OCI-LY1 (cell line): ENCODE data around the gene EEF1AKMT1.

ENCODE experiments used
- H2AFZ ChIP-seq: fragments of 200-600 bp; sonication (generic), shearing (Covaris generic); 2 replicates; pipeline ENCODE4 v1.6.0; 2014; ENCODE audit warnings: antibody characterized with exemption, mild to moderate bottlenecking, low read length
- H3F3A ChIP-seq: fragments of 200-600 bp; sonication (generic), shearing (Covaris generic); 2 replicates; pipeline ENCODE4 v1.6.0; 2014; ENCODE audit warnings: mild to moderate bottlenecking, antibody characterized with exemption, low read length, moderate library complexity; ENCODE audit not compliant: insufficient read depth
- H3K27ac ChIP-seq: fragments of 200-600 bp; sonication (generic); 2 replicates; pipeline ENCODE4 v1.5.1; 2014; ENCODE audit warnings: low read length, mixed run types, mild to moderate bottlenecking, low read depth; ENCODE audit not compliant: poor library complexity, severe bottlenecking
- H3K27me3 ChIP-seq: fragments of 200-600 bp; sonication (generic); 2 replicates; pipeline ENCODE4 v1.6.0; 2014; ENCODE audit warnings: antibody characterized with exemption, mild to moderate bottlenecking, low read length, moderate library complexity; ENCODE audit not compliant: insufficient read depth
- H3K36me3 ChIP-seq: fragments of 200-600 bp; sonication (generic); 2 replicates; pipeline ENCODE4 v1.6.1; 2014; ENCODE audit warnings: mild to moderate bottlenecking, antibody characterized with exemption, low read length, moderate library complexity, mixed read lengths; ENCODE audit not compliant: insufficient read depth
- H3K4me1 ChIP-seq: fragments of 200-600 bp; sonication (generic); 2 replicates; pipeline ENCODE4 v1.5.1; 2014; ENCODE audit warnings: mild to moderate bottlenecking, low read length, moderate library complexity; ENCODE audit not compliant: insufficient read depth, severe bottlenecking
- H3K4me2 ChIP-seq: fragments of 200-600 bp; sonication (generic), shearing (Covaris generic); 2 replicates; pipeline ENCODE4 v1.6.1; 2014; ENCODE audit warnings: low read length
- H3K4me3 ChIP-seq: fragments of 200-600 bp; sonication (generic); 2 replicates; pipeline ENCODE4 v1.5.1; 2014; ENCODE audit warnings: low read length, low read depth, mild to moderate bottlenecking, mixed read lengths; ENCODE audit not compliant: poor library complexity, severe bottlenecking
- H3K79me2 ChIP-seq: fragments of 200-600 bp; shearing (Covaris generic); 2 replicates; pipeline ENCODE4 v1.6.1; 2016; ENCODE audit warnings: mixed run types, low read length, mixed read lengths; ENCODE audit not compliant: insufficient read depth
- H3K9ac ChIP-seq: fragments of 200-600 bp; sonication (generic), shearing (Covaris generic); 2 replicates; pipeline ENCODE4 v1.6.1; 2014; ENCODE audit warnings: mild to moderate bottlenecking, low read length, mixed read lengths
- H3K9me2 ChIP-seq: fragments of 200-600 bp; sonication (generic), shearing (Covaris generic); 2 replicates; pipeline ENCODE4 v1.6.1; 2014; ENCODE audit warnings: low read depth, mild to moderate bottlenecking, low read length, mixed read lengths
- H3K9me3 ChIP-seq: fragments of 200-600 bp; shearing (Covaris generic); 2 replicates; pipeline ENCODE4 v1.6.1; 2014; ENCODE audit warnings: low read length, mixed read lengths
- H4K20me1 ChIP-seq: fragments of 200-600 bp; sonication (generic), shearing (Covaris generic); 2 replicates; pipeline ENCODE4 v1.6.0; 2016; ENCODE audit warnings: mild to moderate bottlenecking, low read length; ENCODE audit not compliant: insufficient read depth
- EZH2 ChIP-seq: fragments of 200-600 bp; sonication (generic), shearing (Covaris generic); IDR thresholded peaks from 2 replicates; pipeline ENCODE4 v1.8.0; 2017; ENCODE audit warnings: borderline replicate concordance, mixed run types, mild to moderate bottlenecking, antibody characterized with exemption, low read length, moderate library complexity, mixed read lengths
- TF ChIP-seq, protein P1 (sequence below): fragments of 200-600 bp; sonication (generic), shearing (Covaris generic); IDR thresholded peaks from 2 replicates; pipeline ENCODE4 v1.5.1; 2017; ENCODE audit warnings: mild to moderate bottlenecking, antibody characterized with exemption, low read length, moderate library complexity, mixed read lengths

The EEF1AKMT1 gene

GRCh38 chr13:20686863-20687579 is 86.7 kb downstream of the EEF1AKMT1 start:
- H3K36me3 ChIP-seq = no peaks in the 10 kb centered on the region
- H3K27ac ChIP-seq = no peak overlapping the region
- H3K4me2 ChIP-seq = no peak overlapping the region
- no peaks in the 10 kb centered on the region for H3F3A ChIP-seq
- H3K79me2 ChIP-seq = no peaks in the 10 kb centered on the region
- H3K27me3 ChIP-seq = no peaks in the 10 kb centered on the region
- no peaks in the 10 kb centered on the region for H3K9me3 ChIP-seq
- no peak overlapping the region for H3K9ac ChIP-seq
- H2AFZ ChIP-seq = no peak overlapping the region
- H4K20me1 ChIP-seq = no peaks in the 10 kb centered on the region
- H3K9me2 ChIP-seq = no peaks in the 10 kb centered on the region
- TF ChIP-seq EZH2 = no peak
- TF ChIP-seq, protein P1, sequence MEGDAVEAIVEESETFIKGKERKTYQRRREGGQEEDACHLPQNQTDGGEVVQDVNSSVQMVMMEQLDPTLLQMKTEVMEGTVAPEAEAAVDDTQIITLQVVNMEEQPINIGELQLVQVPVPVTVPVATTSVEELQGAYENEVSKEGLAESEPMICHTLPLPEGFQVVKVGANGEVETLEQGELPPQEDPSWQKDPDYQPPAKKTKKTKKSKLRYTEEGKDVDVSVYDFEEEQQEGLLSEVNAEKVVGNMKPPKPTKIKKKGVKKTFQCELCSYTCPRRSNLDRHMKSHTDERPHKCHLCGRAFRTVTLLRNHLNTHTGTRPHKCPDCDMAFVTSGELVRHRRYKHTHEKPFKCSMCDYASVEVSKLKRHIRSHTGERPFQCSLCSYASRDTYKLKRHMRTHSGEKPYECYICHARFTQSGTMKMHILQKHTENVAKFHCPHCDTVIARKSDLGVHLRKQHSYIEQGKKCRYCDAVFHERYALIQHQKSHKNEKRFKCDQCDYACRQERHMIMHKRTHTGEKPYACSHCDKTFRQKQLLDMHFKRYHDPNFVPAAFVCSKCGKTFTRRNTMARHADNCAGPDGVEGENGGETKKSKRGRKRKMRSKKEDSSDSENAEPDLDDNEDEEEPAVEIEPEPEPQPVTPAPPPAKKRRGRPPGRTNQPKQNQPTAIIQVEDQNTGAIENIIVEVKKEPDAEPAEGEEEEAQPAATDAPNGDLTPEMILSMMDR = no peak
- no peak overlapping the region for H3K4me3 ChIP-seq
- no peaks in the 10 kb centered on the region for H3K4me1 ChIP-seq

- Histone ChIP-seq H3K36me3 (no peaks in the 10 kb centered on the region), H3F3A (no peaks in the 10 kb centered on the region), H3K79me2 (no peaks in the 10 kb centered on the region), H3K9me2 (no peaks in the 10 kb centered on the region), H3K4me2 (no peak overlapping the region), H3K4me1 (no peaks in the 10 kb centered on the region), H3K9me3 (no peaks in the 10 kb centered on the region), H2AFZ (no peak overlapping the region), H3K27me3 (no peaks in the 10 kb centered on the region), H4K20me1 (no peaks in the 10 kb centered on the region), H3K27ac (no peak overlapping the region), H3K4me3 (no peak overlapping the region), H3K9ac (no peak overlapping the region)
- no peak for TF ChIP-seq EZH2
- TF ChIP-seq, protein P1 = no peak
Observed at GRCh38 chr13:20686167-20686566, 87.6 kb downstream of the EEF1AKMT1 start.

DNA sequence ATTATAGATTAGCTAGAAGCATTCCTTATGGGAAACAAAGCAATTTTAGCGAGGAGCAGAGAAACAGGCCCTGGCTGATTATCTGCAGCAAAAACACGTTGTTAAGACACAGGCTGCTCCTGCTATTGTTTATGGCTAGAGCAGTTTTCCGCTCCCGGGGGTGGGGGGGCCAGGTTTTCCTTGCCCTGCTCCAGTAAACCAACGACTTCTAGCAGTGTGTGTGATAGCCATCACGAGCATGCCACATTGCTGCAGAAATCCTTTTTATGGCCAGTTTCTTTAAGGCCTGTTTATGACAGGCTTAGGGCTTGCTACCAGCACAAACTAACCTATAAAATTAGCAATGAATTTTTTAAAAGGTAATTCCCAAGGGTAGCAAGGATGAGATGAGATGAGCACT is 88.7 kb downstream of the EEF1AKMT1 start:
- Histone ChIP-seq H3K4me1 (no peaks in the 10 kb centered on the region), H3K9me2 (no peaks in the 10 kb centered on the region), H3K27ac (no peak overlapping the region), H4K20me1 (no peaks in the 10 kb centered on the region), H3F3A (no peaks in the 10 kb centered on the region), H3K9me3 (no peaks in the 10 kb centered on the region), H3K36me3 (no peaks in the 10 kb centered on the region), H3K9ac (no peak overlapping the region), H3K27me3 (no peaks in the 10 kb centered on the region), H2AFZ (no peak overlapping the region), H3K4me2 (no peak overlapping the region), H3K79me2 (no peaks in the 10 kb centered on the region), H3K4me3 (no peak overlapping the region)
- TF ChIP-seq, protein P1 = no peak
- TF ChIP-seq EZH2 = no peak
